ENCODE measurements around the gene MICAL2. TPM values are rescaled to one million over a fixed set of nuclear protein-coding genes. Genes with fewer than 3 reads are reported as not detected.

MICAL2 gene
- total RNA-seq, 2 experiments from 2014 or later = not detected

GRCh38 chr11:12170984-12171383 is 60.6 kb downstream of the MICAL2 start:
- CTCF ChIA-PET (ENCODE audit: unreplicated experiment) = no interaction called here
- POLR2A ChIA-PET = no interaction called here
- Histone ChIP-seq H3K27ac (ENCODE audit: low read depth, low read length, poor library complexity, severe bottlenecking) (no peak overlapping the region), H4K20me1 (ENCODE audit: insufficient read depth, low read length) (no peaks in the 10 kb centered on the region), H3K9me3 (ENCODE audit: low read length) (no peaks in the 10 kb centered on the region), H3K36me3 (ENCODE audit: insufficient read depth, low read length) (no peaks in the 10 kb centered on the region), H3K4me1 (ENCODE audit: insufficient read depth, low read length, poor library complexity, severe bottlenecking) (no peaks in the 10 kb centered on the region), H3K9me2 (ENCODE audit: insufficient read depth, low read length) (no peaks in the 10 kb centered on the region), H3K79me2 (ENCODE audit: insufficient read depth, low read depth, low read length) (no peaks in the 10 kb centered on the region), H3K4me2 (ENCODE audit: low read length) (no peak overlapping the region), H2AFZ (ENCODE audit: low read length) (no peak overlapping the region), H3K4me3 (ENCODE audit: low read depth, low read length, poor library complexity, severe bottlenecking) (no peak overlapping the region)
- no TSS peak for BruUV-seq (replicated peaks)
- DNase-seq (ENCODE audit: low spot score) = no peak
- intact Hi-C loops (cut with micrococcal nuclease; ENCODE audit: unreplicated experiment) = no loop called here
- no peak for TF ChIP-seq EZH2phosphoT487 (IDR thresholded peaks at IDR 0.05; ENCODE audit: borderline replicate concordance, low read depth, low read length)
- TF ChIP-seq, protein P1, sequence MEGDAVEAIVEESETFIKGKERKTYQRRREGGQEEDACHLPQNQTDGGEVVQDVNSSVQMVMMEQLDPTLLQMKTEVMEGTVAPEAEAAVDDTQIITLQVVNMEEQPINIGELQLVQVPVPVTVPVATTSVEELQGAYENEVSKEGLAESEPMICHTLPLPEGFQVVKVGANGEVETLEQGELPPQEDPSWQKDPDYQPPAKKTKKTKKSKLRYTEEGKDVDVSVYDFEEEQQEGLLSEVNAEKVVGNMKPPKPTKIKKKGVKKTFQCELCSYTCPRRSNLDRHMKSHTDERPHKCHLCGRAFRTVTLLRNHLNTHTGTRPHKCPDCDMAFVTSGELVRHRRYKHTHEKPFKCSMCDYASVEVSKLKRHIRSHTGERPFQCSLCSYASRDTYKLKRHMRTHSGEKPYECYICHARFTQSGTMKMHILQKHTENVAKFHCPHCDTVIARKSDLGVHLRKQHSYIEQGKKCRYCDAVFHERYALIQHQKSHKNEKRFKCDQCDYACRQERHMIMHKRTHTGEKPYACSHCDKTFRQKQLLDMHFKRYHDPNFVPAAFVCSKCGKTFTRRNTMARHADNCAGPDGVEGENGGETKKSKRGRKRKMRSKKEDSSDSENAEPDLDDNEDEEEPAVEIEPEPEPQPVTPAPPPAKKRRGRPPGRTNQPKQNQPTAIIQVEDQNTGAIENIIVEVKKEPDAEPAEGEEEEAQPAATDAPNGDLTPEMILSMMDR (conservative IDR thresholded peaks at IDR 0.05; ENCODE audit: low read length) = no peak

DNA sequence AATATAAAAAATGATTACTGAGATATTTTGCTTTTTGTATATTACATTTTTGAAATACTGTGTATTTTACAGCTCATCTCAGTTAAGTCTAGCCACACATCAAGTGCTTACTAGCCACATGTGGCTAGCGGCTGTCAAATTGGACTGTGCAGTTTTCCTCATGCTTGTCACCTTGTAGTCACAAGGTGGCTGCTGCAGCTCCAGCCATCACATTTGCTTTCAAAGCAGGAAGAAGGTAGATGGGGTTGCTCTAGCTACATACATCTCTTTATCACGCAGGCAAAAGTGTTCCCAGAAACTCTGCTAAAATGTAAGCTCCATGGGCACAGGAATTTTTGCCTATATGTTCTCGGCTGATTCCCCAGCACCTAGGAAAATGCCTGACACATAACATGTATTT is 61.5 kb downstream of the MICAL2 start:
- H3K4me1 ChIP-seq (ENCODE audit: insufficient read depth, low read length, poor library complexity, severe bottlenecking) = no peaks in the 10 kb centered on the region
- BruUV-seq (replicated peaks) = no TSS peak
- H3K36me3 ChIP-seq (ENCODE audit: insufficient read depth, low read length) = no peaks in the 10 kb centered on the region
- no peak overlapping the region for H2AFZ ChIP-seq (ENCODE audit: low read length)
- H3K27ac ChIP-seq (ENCODE audit: low read depth, low read length, poor library complexity, severe bottlenecking) = no peak overlapping the region
- CTCF ChIA-PET (ENCODE audit: unreplicated experiment) = no interaction called here
- POLR2A ChIA-PET = no interaction called here
- H3K79me2 ChIP-seq (ENCODE audit: insufficient read depth, low read depth, low read length) = no peaks in the 10 kb centered on the region
- intact Hi-C loops (cut with micrococcal nuclease; ENCODE audit: unreplicated experiment) = no loop called here
- H3K9me2 ChIP-seq (ENCODE audit: insufficient read depth, low read length) = no peaks in the 10 kb centered on the region
- DNase-seq (ENCODE audit: low spot score) = no peak
- no peaks in the 10 kb centered on the region for H3K9me3 ChIP-seq (ENCODE audit: low read length)
- TF ChIP-seq, protein P1 (conservative IDR thresholded peaks at IDR 0.05; ENCODE audit: low read length) = no peak
- TF ChIP-seq EZH2phosphoT487 (IDR thresholded peaks at IDR 0.05; ENCODE audit: borderline replicate concordance, low read depth, low read length) = no peak
- H4K20me1 ChIP-seq (ENCODE audit: insufficient read depth, low read length) = no peaks in the 10 kb centered on the region
- no peak overlapping the region for H3K4me2 ChIP-seq (ENCODE audit: low read length)
- H3K4me3 ChIP-seq (ENCODE audit: low read depth, low read length, poor library complexity, severe bottlenecking) = no peak overlapping the region

DNA sequence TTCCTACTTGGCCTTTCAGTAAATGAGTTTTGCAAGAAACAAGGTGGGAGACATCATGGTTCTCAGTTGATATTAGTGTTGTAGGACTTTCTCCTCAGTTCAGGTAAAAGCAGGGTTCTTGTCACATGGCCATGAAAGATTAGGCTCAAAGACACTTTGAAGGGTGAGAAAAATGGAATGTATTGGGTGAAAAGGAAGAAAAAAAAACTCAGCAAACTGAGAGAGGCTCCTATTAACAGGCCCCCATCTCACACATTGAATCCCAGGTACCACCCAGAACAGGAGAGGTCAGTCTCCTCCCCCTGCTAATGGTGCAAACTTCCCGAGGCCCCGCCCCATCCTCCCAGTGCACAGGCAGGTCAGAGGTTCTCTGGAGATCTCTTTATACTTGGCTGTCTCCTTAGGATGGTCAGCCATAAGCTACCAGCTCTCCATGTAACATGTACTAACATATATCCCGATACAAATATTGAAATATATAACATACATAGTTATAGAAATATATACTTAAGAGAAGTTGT is 62.2 kb downstream of the MICAL2 start:
- H3K36me3 ChIP-seq (ENCODE audit: insufficient read depth, low read length) = no peaks in the 10 kb centered on the region
- H3K4me2 ChIP-seq (ENCODE audit: low read length) = no peak overlapping the region
- BruUV-seq (replicated peaks) = no TSS peak
- H3K4me1 ChIP-seq (ENCODE audit: insufficient read depth, low read length, poor library complexity, severe bottlenecking) = no peaks in the 10 kb centered on the region
- H4K20me1 ChIP-seq (ENCODE audit: insufficient read depth, low read length) = no peaks in the 10 kb centered on the region
- no peaks in the 10 kb centered on the region for H3K9me3 ChIP-seq (ENCODE audit: low read length)
- no peak overlapping the region for H2AFZ ChIP-seq (ENCODE audit: low read length)
- H3K79me2 ChIP-seq (ENCODE audit: insufficient read depth, low read depth, low read length) = no peaks in the 10 kb centered on the region
- H3K4me3 ChIP-seq (ENCODE audit: low read depth, low read length, poor library complexity, severe bottlenecking) = no peak overlapping the region
- H3K9me2 ChIP-seq (ENCODE audit: insufficient read depth, low read length) = no peaks in the 10 kb centered on the region
- TF ChIP-seq EZH2phosphoT487 (IDR thresholded peaks at IDR 0.05; ENCODE audit: borderline replicate concordance, low read depth, low read length) = no peak
- TF ChIP-seq, protein P1 (conservative IDR thresholded peaks at IDR 0.05; ENCODE audit: low read length) = no peak
- POLR2A ChIA-PET = no interaction called here
- intact Hi-C loops (cut with micrococcal nuclease; ENCODE audit: unreplicated experiment) = no loop called here
- no peak overlapping the region for H3K27ac ChIP-seq (ENCODE audit: low read depth, low read length, poor library complexity, severe bottlenecking)
- no peak for DNase-seq (ENCODE audit: low spot score)
- CTCF ChIA-PET (ENCODE audit: unreplicated experiment) = no interaction called here

All from OCI-LY7 (cell line).